RWPE1 (cell line): ENCODE data around the gene FKBP6.
"Not testable (repeated sequence)": the region's sequence is repeated elsewhere in the genome, so short reads cannot be mapped to it uniquely, and the experiment has no call there.

Experiments used
- CTCF ChIA-PET: fragments of 350-600 bp; sonication (Branson Sonifier 250); formaldehyde crosslinking; extraction: SDS; loops from one replicate; lab custom pipeline; 2021; lab: Yijun Ruan, JAX
- POLR2A ChIA-PET: fragments of 400-600 bp; formaldehyde crosslinking; extraction: SDS; loops from one replicate; lab custom pipeline; 2020; ENCODE audit warnings: antibody characterized with exemption; ENCODE audit not compliant: low non-redundant PET; lab: Yijun Ruan, JAX
- DNase-seq: peaks from one replicate; pipeline ENCODE4 v3.0.0; 2012; ENCODE audit warnings: low spot score
- H3K27ac ChIP-seq: fragments of 450-650 bp; 2 replicates; pipeline ENCODE4 v1.5.1; 2017
- CTCF ChIP-seq: fragments of 450-650 bp; conservative IDR thresholded peaks from 2 replicates; pipeline ENCODE4 v1.5.1; 2017; ENCODE audit warnings: low read depth, mild to moderate bottlenecking

The FKBP6 gene

GRCh38 chr7:73358590-73359275, 30.8 kb downstream of the FKBP6 start:
- DNase-seq = no peak
- no peak for TF ChIP-seq CTCF
- CTCF ChIA-PET = no interaction called here
- no peak overlapping the region for H3K27ac ChIP-seq
- POLR2A ChIA-PET = no interaction called here

GRCh38 chr7:73359306-73359705, 31.3 kb downstream of the FKBP6 start:
- DNase-seq = no peak
- no peak overlapping the region for H3K27ac ChIP-seq
- ChIA-PET POLR2A (no interaction called here), CTCF (no interaction called here)
- no peak for TF ChIP-seq CTCF

GRCh38 chr7:73359746-73360375, 31.9 kb downstream of the FKBP6 start:
- H3K27ac ChIP-seq = no peak overlapping the region
- ChIA-PET POLR2A (no interaction called here), CTCF (no interaction called here)
- TF ChIP-seq CTCF = no peak
- DNase-seq = no peak

- CTCF ChIA-PET, POLR2A ChIA-PET: not testable (repeated sequence)
Measured at GRCh38 chr7:73360590-73360989, 32.6 kb downstream of the FKBP6 start.

GRCh38 chr7:73363225-73364005, 35.5 kb downstream of the FKBP6 start:
- no peak overlapping the region for H3K27ac ChIP-seq
- ChIA-PET POLR2A (no interaction called here), CTCF (no interaction called here)
- TF ChIP-seq CTCF = no peak
- no peak for DNase-seq

More at GRCh38 chr7:73360590-73360989, 32.6 kb downstream of the FKBP6 start:
- not testable (repeated sequence) for H3K27ac ChIP-seq, DNase-seq

GRCh38 chr7:73364006-73364728, 36.2 kb downstream of the FKBP6 start:
- ChIA-PET POLR2A (no interaction called here), CTCF (no interaction called here)
- H3K27ac ChIP-seq = no peak overlapping the region
- no peak for DNase-seq
- no peak for TF ChIP-seq CTCF
